ENCODE results near the gene NDUFA13.

The NDUFA13 gene

GRCh38 chr19:19548915-19549759 is 33.1 kb downstream of the NDUFA13 start:
- no peak for DNase-seq (ENCODE audit: low read depth)

- no peak for DNase-seq (ENCODE audit: low read depth)
Measured at GRCh38 chr19:19549804-19550464, 33.9 kb downstream of the NDUFA13 start.

- no peak for DNase-seq (ENCODE audit: low read depth)
Measured at GRCh38 chr19:19550485-19550929, 34.5 kb downstream of the NDUFA13 start.

- DNase-seq (ENCODE audit: low read depth): no peak
Measured at GRCh38 chr19:19550972-19551852, 35.2 kb downstream of the NDUFA13 start.

- no peak for DNase-seq (ENCODE audit: low read depth)
Measured at GRCh38 chr19:19551853-19552192, 35.8 kb downstream of the NDUFA13 start.

GRCh38 chr19:19552798-19553197 is 36.8 kb downstream of the NDUFA13 start:
- DNase-seq (ENCODE audit: low read depth): no peak

GRCh38 chr19:19553670-19554069 is 37.6 kb downstream of the NDUFA13 start:
- no peak for DNase-seq (ENCODE audit: low read depth)

- DNase-seq (ENCODE audit: low read depth): peak; percentile 37
Measured at GRCh38 chr19:19554074-19555023, 38.3 kb downstream of the NDUFA13 start.

GRCh38 chr19:19558055-19558454 is 42.0 kb downstream of the NDUFA13 start:
- no peak for DNase-seq (ENCODE audit: low read depth)

GRCh38 chr19:19558636-19559035 is 42.6 kb downstream of the NDUFA13 start:
- DNase-seq (ENCODE audit: low read depth): no peak

GRCh38 chr19:19559931-19560330 is 43.9 kb downstream of the NDUFA13 start:
- DNase-seq (ENCODE audit: low read depth): no peak

- DNase-seq (ENCODE audit: low read depth): no peak
Measured at GRCh38 chr19:19561946-19562664, 46.1 kb downstream of the NDUFA13 start.

- no peak for DNase-seq (ENCODE audit: low read depth)
Measured at GRCh38 chr19:19562665-19563347, 46.8 kb downstream of the NDUFA13 start.

GRCh38 chr19:19563348-19563848 is 47.4 kb downstream of the NDUFA13 start:
- DNase-seq (ENCODE audit: low read depth): no peak

- DNase-seq (ENCODE audit: low read depth): no peak
Measured at GRCh38 chr19:19566306-19566705, 50.3 kb downstream of the NDUFA13 start.

GRCh38 chr19:19567391-19567790 is 51.4 kb downstream of the NDUFA13 start:
- no peak for DNase-seq (ENCODE audit: low read depth)

GRCh38 chr19:19568802-19569756 is 53.1 kb downstream of the NDUFA13 start:
- DNase-seq (ENCODE audit: low read depth): no peak

- no peak for DNase-seq (ENCODE audit: low read depth)
Measured at GRCh38 chr19:19570571-19570970, 54.5 kb downstream of the NDUFA13 start.
